HepG2 (cell line): ENCODE data around the gene ASB16. TPM values are rescaled to one million over a fixed set of nuclear protein-coding genes. Genes with fewer than 3 reads are reported as not detected.

Experiments used
- GFI1 ChIP-seq: sonication (generic); formaldehyde crosslinking; IDR thresholded peaks from 2 replicates; pipeline ENCODE4 v1.5.0; 2020; ENCODE audit warnings: missing genetic modification reagents, mild to moderate bottlenecking, borderline replicate concordance
- GLMP ChIP-seq: sonication (generic); formaldehyde crosslinking; IDR thresholded peaks from 2 replicates; pipeline ENCODE4 v1.9.0; 2021; ENCODE audit warnings: missing genetic modification reagents, mild to moderate bottlenecking, borderline replicate concordance
- HMGA1 ChIP-seq: sonication (generic); formaldehyde crosslinking; conservative IDR thresholded peaks from 2 replicates; pipeline ENCODE4 v1.4.0; 2020; ENCODE audit warnings: missing genetic modification reagents
- HMGXB3 ChIP-seq: sonication (generic); formaldehyde crosslinking; IDR thresholded peaks from 2 replicates; pipeline ENCODE4 v1.4.0; 2020; ENCODE audit warnings: missing genetic modification reagents, borderline replicate concordance
- JUNB ChIP-seq: sonication (generic); formaldehyde crosslinking; IDR thresholded peaks from 2 replicates; pipeline ENCODE4 v1.8.0; 2022; ENCODE audit warnings: missing genetic modification reagents, mild to moderate bottlenecking, borderline replicate concordance
- SRY ChIP-seq: sonication (generic); formaldehyde crosslinking; IDR thresholded peaks from 2 replicates; pipeline ENCODE4 v1.8.0; 2022; ENCODE audit warnings: mild to moderate bottlenecking, missing genetic modification reagents
- ZBTB40 ChIP-seq, 2 experiments: fragments of 450-650 bp in 1 of 2; sonication (generic) in 1 of 2; formaldehyde crosslinking in 1 of 2; IDR thresholded peaks; 2 replicates each; pipeline versions ENCODE4 v1.6.1 to v1.8.0; 2016 to 2022; ENCODE audit warnings: antibody characterized with exemption in 1 of 2, mild to moderate bottlenecking in 1 of 2, missing genetic modification reagents in 1 of 2
- ZNF10 ChIP-seq: sonication (generic); formaldehyde crosslinking; IDR thresholded peaks from 2 replicates; pipeline ENCODE4 v1.4.0; 2020; ENCODE audit warnings: mild to moderate bottlenecking, low read depth, missing genetic modification reagents, borderline replicate concordance
- ZNF337 ChIP-seq: sonication (generic); formaldehyde crosslinking; IDR thresholded peaks from 2 replicates; pipeline ENCODE4 v1.5.1; 2020; ENCODE audit warnings: missing genetic modification reagents, low read depth, mild to moderate bottlenecking, borderline replicate concordance
- ZNF597 ChIP-seq: sonication (generic); formaldehyde crosslinking; IDR thresholded peaks from 2 replicates; pipeline ENCODE4 v1.5.0; 2020; ENCODE audit warnings: missing genetic modification reagents
- ZNF772 ChIP-seq: sonication (generic); formaldehyde crosslinking; IDR thresholded peaks from 2 replicates; pipeline ENCODE4 v1.5.0; 2020; ENCODE audit warnings: mild to moderate bottlenecking, missing genetic modification reagents
- polyA plus RNA-seq, 8 experiments: library from polyadenylated mRNA; depleted of rRNA in 3 of 8; stranded (reverse) in 7 of 8; unstranded in 1 of 8; fragments of >200 nt; fragmentation: Illumina TruSeq in 4 of 8; extraction: Trizol in 4 of 8; gene quantifications; 2 replicates each; pipeline versions ENCODE4 v1.2.1 to v1.2.3, GENCODE V29; 2011 to 2016; ENCODE audit warnings: low read depth in 4 of 8, missing spikeins in 1 of 8, mixed read lengths in 1 of 8; ENCODE audit not compliant: insufficient read depth in 1 of 8
- total RNA-seq, 5 experiments: library from RNA; depleted of rRNA; stranded (reverse); fragments of >200 nt; fragmentation: Illumina TruSeq; extraction: Trizol; gene quantifications; 2 replicates each; pipeline ENCODE4 v1.2.3, GENCODE V29; 2016; ENCODE audit warnings: low read depth in 1 of 5

Gene ASB16
- total and polyA plus RNA-seq, 2 of the 13 experiments (the other 11 are each of a cell fraction or from before 2014, with no cell fraction given), result 0.07 TPM; not detected in 1

GRCh38 chr17:44220213-44221083, 49.9 kb downstream of the ASB16 start (continued):
- no peak; the same call in 1 of the 2 replicates for TF ChIP-seq ZNF597 (CRISPR knock-in tag)
- 0 out of 2 replicates have a peak, but pooled peaks have one; percentile 40 for TF ChIP-seq SRY (CRISPR knock-in tag)
- TF ChIP-seq HMGXB3 (CRISPR knock-in tag), result no peak
- TF ChIP-seq GLMP (CRISPR knock-in tag), result no peak
- TF ChIP-seq ZNF772, result no peak; the same call in 1 of the 2 replicates
- TF ChIP-seq JUNB, result no peak
- no peak for TF ChIP-seq ZBTB40 (IDR thresholded peaks at IDR 0.05)
- TF ChIP-seq ZBTB40 (CRISPR knock-in tag; IDR thresholded peaks at IDR 0.05), result no peak
- TF ChIP-seq HMGA1 (CRISPR knock-in tag), result no peak
- TF ChIP-seq GFI1 (CRISPR knock-in tag), result no peak
- no peak for TF ChIP-seq ZNF337 (CRISPR knock-in tag)
- no peak for TF ChIP-seq ZNF10
